Activated gamma-delta T cell (primary cell): ENCODE results near the gene RIC8B.

Source experiments
- DNase-seq: peaks from one replicate; lab custom pipeline; 2025; lab: John Stamatoyannopoulos, UW

The RIC8B gene

GRCh38 chr12:106868982-106869700, 94.7 kb downstream of the RIC8B start:
- no peak for DNase-seq

- no peak for DNase-seq
Measured at GRCh38 chr12:106870116-106870515, 95.6 kb downstream of the RIC8B start.

DNA sequence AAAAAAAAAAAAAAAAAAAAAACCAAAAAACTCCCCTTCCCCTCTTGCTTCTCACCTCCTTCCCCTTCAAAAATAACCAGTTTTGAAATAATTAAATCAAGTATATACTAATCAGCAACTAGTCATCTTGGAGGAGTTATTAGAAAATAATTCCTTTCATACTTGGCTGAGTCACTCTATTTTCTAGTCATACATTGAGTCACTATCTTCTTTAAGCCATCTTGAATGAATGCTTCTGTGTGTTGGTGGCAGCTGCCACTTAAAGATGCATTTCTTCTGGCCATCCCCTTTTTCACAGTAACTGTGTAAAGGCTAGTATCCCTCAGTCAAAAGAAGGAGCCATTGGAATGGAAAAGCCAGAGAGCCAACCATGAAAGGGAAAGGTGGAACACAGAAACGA, 97.0 kb downstream of the RIC8B start:
- no peak for DNase-seq

GRCh38 chr12:106873983-106874382, 99.5 kb downstream of the RIC8B start:
- DNase-seq = no peak

DNA sequence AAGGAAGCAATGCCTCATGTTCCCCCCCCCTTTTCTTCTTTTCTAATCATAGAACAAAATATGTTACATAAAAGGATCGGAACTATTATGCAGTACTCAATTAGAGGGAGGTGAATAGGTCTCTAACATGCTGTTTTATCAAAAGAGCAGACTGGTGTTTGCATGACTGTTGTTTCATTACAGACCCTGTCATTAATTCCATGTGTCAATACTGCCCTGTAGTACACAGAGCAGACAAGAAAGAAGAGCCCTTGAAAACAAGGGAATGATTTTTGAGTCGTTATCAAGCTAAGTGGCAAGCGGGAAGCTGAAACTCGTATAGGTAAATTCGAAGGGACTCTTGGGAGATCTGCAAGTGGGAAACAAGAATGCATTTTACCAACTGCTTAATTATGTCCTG, 104.3 kb downstream of the RIC8B start:
- no peak for DNase-seq

DNA sequence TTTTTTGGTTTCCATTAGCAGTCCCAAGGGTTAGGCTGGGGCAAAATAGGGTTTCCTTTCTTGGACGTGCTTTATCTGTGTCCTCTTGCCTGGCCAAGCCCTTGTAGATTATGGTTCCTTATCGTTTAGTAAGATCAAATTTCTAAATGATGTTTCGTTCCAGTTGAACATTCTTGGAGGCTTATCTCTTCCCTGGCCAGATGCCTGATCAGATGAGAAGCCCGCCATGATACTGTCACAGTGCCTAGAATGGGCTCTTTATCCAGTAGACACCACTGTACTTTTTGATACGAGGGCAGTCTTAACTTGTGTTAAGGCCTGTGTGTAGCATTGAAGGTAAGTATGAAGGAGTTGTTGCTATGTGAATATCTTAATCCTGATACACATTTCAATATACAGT, 105.1 kb downstream of the RIC8B start:
- DNase-seq = no peak

- no peak for DNase-seq
Measured at GRCh38 chr12:106883426-106883825, 108.9 kb downstream of the RIC8B start.

DNA sequence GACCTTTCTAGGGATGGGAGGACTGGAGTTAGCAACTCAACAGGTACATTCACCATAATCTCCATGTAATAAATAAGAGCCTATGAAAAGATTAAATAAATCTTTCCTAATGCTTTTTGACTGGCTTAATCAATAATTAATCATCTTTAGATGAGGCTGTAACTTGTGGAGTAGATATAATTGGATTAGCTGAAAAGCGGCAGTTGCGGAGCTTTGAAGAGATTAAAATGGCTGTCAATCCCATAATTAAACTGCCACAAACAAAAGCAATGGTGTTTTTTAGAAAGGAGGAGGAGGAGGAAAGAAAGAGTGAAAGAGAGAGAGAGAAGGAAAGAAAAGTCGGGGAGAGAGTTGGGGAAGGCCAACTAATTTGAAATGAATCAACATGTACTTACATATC, 110.5 kb downstream of the RIC8B start:
- DNase-seq = no peak

- no peak for DNase-seq
Measured at GRCh38 chr12:106885541-106886249, 111.2 kb downstream of the RIC8B start.

DNA sequence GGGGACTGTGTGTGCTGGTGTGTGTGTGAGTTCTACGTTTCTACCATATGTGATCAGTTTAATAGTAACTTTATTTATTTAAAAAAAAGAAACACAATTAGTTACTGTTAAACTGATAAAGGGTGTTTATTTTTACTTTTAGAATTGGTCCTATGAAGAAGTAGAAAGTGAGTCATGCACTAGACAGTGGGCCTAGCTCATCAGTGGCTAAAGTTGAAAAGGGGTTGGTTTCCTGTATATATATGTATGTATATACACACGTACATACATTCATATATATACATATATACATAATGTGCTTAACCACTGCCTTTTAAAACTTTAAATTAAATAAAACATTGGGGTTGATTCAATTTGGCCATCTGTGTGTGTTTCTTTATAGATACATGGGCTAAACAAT, 112.5 kb downstream of the RIC8B start:
- DNase-seq = no peak

- no peak for DNase-seq
Measured at GRCh38 chr12:106888348-106888970, 114.0 kb downstream of the RIC8B start.

DNA sequence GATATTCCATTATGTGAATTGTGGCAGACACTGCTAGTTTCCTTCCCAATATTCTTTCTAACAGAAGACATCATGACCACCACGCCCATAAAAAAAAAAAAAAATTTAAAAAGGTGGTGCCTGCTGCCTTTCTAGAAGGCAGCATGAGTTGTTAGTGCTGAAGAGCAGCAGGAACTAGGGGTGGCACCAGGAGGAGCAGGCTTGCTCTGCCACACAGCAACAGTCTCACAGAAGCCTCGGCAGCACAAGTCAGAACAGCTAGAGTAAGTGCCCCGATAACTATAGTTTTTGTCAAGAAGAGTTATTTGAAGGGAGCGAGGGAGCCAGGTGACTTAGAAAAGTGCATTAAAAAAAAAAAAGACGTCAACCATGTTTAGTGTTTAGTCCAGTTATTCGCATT, 114.8 kb downstream of the RIC8B start:
- no peak for DNase-seq

GRCh38 chr12:106889950-106890626, 115.6 kb downstream of the RIC8B start:
- no peak for DNase-seq

DNA sequence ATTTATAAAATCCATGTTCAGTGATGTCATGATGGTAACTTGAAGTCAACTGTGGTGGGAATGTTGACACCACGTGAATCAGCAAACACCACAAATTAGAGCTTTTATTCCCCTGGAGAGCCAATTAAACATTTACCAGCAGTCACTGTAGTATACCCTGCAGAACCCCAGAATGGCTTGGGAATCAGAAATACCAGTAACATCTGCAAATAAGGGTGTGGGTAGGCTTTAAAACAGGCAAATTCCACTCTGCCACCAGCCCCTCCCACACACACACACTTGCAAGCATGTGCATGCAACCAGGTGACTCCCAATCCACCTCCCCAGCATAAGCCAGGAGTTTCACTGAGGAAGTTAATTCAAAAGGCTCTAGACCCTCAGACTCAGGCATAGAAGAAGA, 117.6 kb downstream of the RIC8B start:
- no peak for DNase-seq

- no peak for DNase-seq
Measured at GRCh38 chr12:106893451-106893850, 119.0 kb downstream of the RIC8B start.

GRCh38 chr12:106894774-106895173, 120.3 kb downstream of the RIC8B start:
- no peak for DNase-seq

- DNase-seq = no peak
Measured at GRCh38 chr12:106896603-106897002, 122.1 kb downstream of the RIC8B start.

- DNase-seq = no peak
Measured at GRCh38 chr12:106897082-106897481, 122.6 kb downstream of the RIC8B start.

DNA sequence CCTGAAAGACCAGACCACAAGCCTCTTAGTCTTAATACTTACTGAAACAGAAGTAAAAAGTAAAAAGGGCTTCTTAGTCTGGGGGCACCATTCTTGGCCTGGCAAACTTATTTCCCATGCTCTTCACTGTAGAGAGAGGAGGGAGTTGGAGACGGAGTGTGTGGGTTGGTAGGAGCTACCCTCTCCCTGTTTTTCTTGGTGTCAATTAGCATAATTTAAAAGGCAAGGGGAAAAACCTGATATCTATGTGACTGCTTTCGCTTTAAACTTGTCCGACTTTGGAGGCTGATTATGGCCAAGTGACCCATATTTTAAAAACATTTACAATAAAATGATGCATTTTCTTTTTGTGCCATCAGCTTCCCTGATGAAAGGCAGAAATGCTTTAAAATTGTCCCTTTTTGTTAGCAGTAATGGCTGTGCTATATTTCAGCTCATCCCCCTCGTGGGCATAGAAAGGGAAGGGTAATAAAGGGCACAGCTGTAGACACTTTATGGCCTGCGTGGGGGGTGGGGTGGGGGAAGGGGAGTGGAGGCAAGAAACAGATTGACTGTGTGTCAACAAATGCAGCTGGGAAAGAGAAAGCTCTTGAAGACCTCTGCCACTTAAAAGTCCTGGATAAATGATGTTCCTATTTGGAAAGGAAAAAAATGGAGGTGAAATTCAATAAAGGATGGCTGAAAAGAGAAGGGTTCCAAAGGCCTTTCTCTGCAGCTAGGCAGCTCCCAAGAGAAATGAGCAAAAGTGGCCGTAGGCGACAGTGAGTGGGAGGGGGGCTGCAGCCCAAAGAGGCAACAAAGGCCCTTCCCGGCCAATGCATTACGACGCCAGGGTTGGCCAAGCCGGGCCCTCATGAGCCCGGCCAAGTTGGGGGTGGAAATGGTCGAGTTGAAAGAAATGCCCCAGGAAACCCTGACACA, 123.8 kb downstream of the RIC8B start:
- DNase-seq = no peak

GRCh38 chr12:106900554-106900953, 126.1 kb downstream of the RIC8B start:
- no peak for DNase-seq

DNA sequence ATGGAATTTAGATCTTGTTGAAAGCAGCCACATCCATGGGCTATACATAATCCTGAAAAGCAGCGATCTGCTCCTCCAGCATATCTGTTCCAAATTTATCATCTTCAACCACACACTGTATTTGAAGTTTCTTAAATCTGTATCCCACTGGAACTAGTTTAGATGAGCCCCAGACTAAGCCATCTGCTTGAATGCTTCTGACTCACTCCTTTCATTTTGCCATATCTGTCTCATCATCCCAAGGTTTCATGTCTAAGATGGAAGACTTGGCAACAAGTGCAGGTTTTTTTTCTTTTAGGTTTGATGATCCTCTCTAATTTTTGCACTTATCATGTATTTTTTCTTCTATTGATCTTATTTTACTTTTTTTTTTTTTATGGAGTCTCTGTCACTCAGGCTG, 126.8 kb downstream of the RIC8B start:
- no peak for DNase-seq

DNA sequence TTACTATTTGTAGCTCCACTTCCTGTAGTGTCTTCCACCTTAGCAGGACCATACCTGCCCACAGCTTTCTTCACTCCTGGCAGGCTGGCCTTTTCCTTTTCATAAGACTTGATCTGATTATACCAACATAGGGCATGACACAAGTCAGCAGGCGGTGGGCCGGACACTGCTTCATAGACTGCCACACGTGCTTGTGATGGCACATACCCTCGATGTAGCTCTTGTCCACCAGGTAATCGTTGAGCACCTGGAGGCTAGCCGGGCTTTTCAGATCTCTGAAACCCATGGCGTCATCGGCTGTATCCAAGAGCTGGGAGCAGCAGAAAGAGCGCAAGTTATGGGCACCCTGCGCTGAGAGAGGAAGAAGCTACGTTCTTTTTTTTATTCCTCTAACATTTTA, 127.6 kb downstream of the RIC8B start:
- no peak for DNase-seq
